ENCODE measurements around the gene THY1.

The THY1 gene

DNA sequence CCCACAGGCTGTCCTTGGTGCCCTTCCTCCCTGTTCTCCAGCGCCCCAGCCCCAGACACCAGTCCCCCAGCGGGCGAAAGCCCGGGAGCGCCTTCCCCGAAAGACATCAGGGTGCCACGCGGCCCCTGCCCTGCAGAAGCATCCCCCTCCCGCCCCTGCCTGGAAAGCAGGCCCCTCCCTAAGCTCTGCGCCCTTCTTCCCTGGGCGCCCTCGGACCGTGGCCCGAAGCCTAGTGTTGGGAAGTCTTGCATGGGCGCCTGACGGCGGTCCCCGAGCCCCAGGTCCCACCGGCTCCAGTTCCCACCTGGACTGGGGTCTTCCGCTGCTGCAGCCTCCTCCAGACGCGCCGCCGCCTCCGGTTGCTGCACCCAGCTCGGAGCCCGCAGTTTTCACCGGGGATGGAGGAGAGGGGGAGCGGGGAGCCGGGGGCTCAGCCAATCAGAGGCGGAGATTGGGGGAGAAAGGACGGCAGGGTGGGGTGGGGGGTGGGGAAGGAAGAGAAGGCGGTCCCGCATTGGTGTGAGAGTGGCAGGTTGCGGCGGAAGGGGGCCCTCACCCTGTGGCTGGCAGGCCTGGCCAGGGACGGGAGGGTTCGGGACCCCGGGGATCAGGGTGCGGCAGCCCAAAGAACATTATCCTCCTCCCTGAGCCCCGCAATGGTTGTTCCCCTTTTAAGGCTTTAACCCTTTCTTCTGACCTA is at the start of gene THY1:
Gene THY1, minus strand, starts transcription at position 364 of the 700 bp plus-strand sequence. CDS start 2,267 bp downstream, outside the sequence.
- no peak within 1 kb of the TSS for H3K9ac ChIP-seq (ENCODE audit: low read length)
- H3K36me3 ChIP-seq (ENCODE audit: insufficient read depth, low read length): no peaks in the 10 kb centered on the region
- H4K20me1 ChIP-seq (ENCODE audit: insufficient read depth, low read length): no peaks in the 10 kb centered on the region
- no peak within 1 kb of the TSS for H2AFZ ChIP-seq (ENCODE audit: low read length)
- H3K9me3 ChIP-seq (ENCODE audit: low read length): no peaks in the 10 kb centered on the region
- no peaks in the 10 kb centered on the region for H3K79me2 ChIP-seq (ENCODE audit: insufficient read depth, low read length)
- no peaks in the 10 kb centered on the region for H3K27me3 ChIP-seq (ENCODE audit: insufficient read depth, low read length)
- no peaks in the 10 kb centered on the region for H3K9me2 ChIP-seq (ENCODE audit: low read depth, low read length)
- H3K4me3 ChIP-seq (ENCODE audit: low read depth, low read length, poor library complexity, severe bottlenecking): no peak within 1 kb of the TSS
- H3K4me2 ChIP-seq (ENCODE audit: low read length): no peak within 1 kb of the TSS
- no peak within 1 kb of the TSS for H3K27ac ChIP-seq (ENCODE audit: low read depth, low read length, poor library complexity, severe bottlenecking)
- H3K4me1 ChIP-seq (ENCODE audit: insufficient read depth, low read length, severe bottlenecking): no peaks in the 10 kb centered on the region
- H3F3A ChIP-seq (ENCODE audit: insufficient read depth, low read length): no peaks in the 10 kb centered on the region
- TF ChIP-seq EZH2 (IDR thresholded peaks at IDR 0.05; ENCODE audit: borderline replicate concordance, low read length): no peak
- no peak for TF ChIP-seq CTCF (IDR thresholded peaks at IDR 0.05; ENCODE audit: low read length)

GRCh38 chr11:119472186-119472855 is 49.3 kb upstream of the THY1 start:
- Histone ChIP-seq H3K4me2 (ENCODE audit: low read length) (no peak overlapping the region), H4K20me1 (ENCODE audit: insufficient read depth, low read length) (no peaks in the 10 kb centered on the region), H3K4me1 (ENCODE audit: insufficient read depth, low read length, severe bottlenecking) (no peaks in the 10 kb centered on the region), H3K36me3 (ENCODE audit: insufficient read depth, low read length) (no peaks in the 10 kb centered on the region), H3K9ac (ENCODE audit: low read length) (no peak overlapping the region), H3K9me2 (ENCODE audit: low read depth, low read length) (no peaks in the 10 kb centered on the region), H3K4me3 (ENCODE audit: low read depth, low read length, poor library complexity, severe bottlenecking) (no peak overlapping the region), H3K27me3 (ENCODE audit: insufficient read depth, low read length) (no peaks in the 10 kb centered on the region), H3F3A (ENCODE audit: insufficient read depth, low read length) (no peaks in the 10 kb centered on the region), H3K79me2 (ENCODE audit: insufficient read depth, low read length) (no peaks in the 10 kb centered on the region), H2AFZ (ENCODE audit: low read length) (no peak overlapping the region), H3K27ac (ENCODE audit: low read depth, low read length, poor library complexity, severe bottlenecking) (no peak overlapping the region), H3K9me3 (ENCODE audit: low read length) (no peaks in the 10 kb centered on the region)
- TF ChIP-seq CTCF (IDR thresholded peaks at IDR 0.05; ENCODE audit: low read length) (no peak), EZH2 (IDR thresholded peaks at IDR 0.05; ENCODE audit: borderline replicate concordance, low read length) (no peak)

GRCh38 chr11:119471329-119471728 is 48.4 kb upstream of the THY1 start:
- H3K79me2 ChIP-seq (ENCODE audit: insufficient read depth, low read length): no peaks in the 10 kb centered on the region
- no peaks in the 10 kb centered on the region for H3K9me3 ChIP-seq (ENCODE audit: low read length)
- H3K4me2 ChIP-seq (ENCODE audit: low read length): no peak overlapping the region
- no peak overlapping the region for H2AFZ ChIP-seq (ENCODE audit: low read length)
- H3K9ac ChIP-seq (ENCODE audit: low read length): no peak overlapping the region
- H3F3A ChIP-seq (ENCODE audit: insufficient read depth, low read length): no peaks in the 10 kb centered on the region
- TF ChIP-seq EZH2 (IDR thresholded peaks at IDR 0.05; ENCODE audit: borderline replicate concordance, low read length) (no peak), CTCF (IDR thresholded peaks at IDR 0.05; ENCODE audit: low read length) (no peak)
- no peaks in the 10 kb centered on the region for H4K20me1 ChIP-seq (ENCODE audit: insufficient read depth, low read length)
- no peaks in the 10 kb centered on the region for H3K27me3 ChIP-seq (ENCODE audit: insufficient read depth, low read length)
- no peak overlapping the region for H3K27ac ChIP-seq (ENCODE audit: low read depth, low read length, poor library complexity, severe bottlenecking)
- no peak overlapping the region for H3K4me3 ChIP-seq (ENCODE audit: low read depth, low read length, poor library complexity, severe bottlenecking)
- H3K9me2 ChIP-seq (ENCODE audit: low read depth, low read length): no peaks in the 10 kb centered on the region
- no peaks in the 10 kb centered on the region for H3K36me3 ChIP-seq (ENCODE audit: insufficient read depth, low read length)
- no peaks in the 10 kb centered on the region for H3K4me1 ChIP-seq (ENCODE audit: insufficient read depth, low read length, severe bottlenecking)

All from OCI-LY1 (cell line).